Activated naive CD4-positive, alpha-beta T cell treated with Interleukin-2 at 50 U/mL for 16 hours (primary cell): ENCODE results near the gene TTL.

ENCODE experiments used
- DNase-seq: peaks from one replicate; pipeline ENCODE4 v3.0.0-alpha.2; 2020

Gene TTL

GRCh38 chr2:112584891-112585250 is 102.9 kb downstream of the TTL start:
- no peak for DNase-seq

GRCh38 chr2:112585400-112585799 is 103.4 kb downstream of the TTL start:
- no peak for DNase-seq

DNA sequence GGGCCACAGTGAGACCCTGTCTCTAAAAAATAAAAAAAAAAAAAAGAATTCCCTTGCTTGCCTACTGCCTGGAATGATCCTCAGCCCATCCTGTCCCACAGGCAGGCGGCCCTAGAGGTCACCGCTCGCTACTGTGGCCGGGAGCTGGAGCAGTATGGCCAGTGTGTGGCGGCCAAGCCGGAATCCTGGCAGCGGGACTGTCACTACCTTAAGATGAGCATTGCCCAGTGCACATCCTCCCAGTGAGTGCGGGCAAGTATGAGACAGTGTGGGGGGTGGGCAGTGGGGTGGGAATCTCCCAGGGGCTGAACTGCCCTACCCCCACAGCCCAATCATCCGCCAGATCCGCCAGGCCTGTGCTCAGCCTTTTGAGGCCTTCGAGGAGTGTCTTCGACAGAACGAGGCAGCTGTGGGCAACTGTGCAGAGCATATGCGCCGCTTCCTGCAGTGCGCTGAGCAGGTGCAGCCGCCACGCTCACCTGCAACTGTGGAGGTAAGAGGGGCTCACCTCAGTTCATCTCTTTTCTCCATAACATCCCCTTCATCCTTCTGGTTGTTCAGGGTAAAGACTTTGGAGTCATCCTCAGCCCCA is 104.0 kb downstream of the TTL start:
- no peak for DNase-seq

GRCh38 chr2:112588611-112589045 is 106.7 kb downstream of the TTL start:
- no peak for DNase-seq
